SK-N-SH (cell line): ENCODE data around the gene L1TD1.

ENCODE experiments used
- CTCF ChIP-seq: fragments of 200-600 bp; sonication (generic); IDR thresholded peaks from 2 replicates; pipeline ENCODE4 v1.6.1; 2017; ENCODE audit warnings: antibody characterized with exemption, mild to moderate bottlenecking, moderate library complexity
- EP300 ChIP-seq, 2 experiments: IDR thresholded peaks; 2 replicates each; pipeline versions ENCODE4 v1.4.0 to v1.6.1; 2012; ENCODE audit warnings: borderline replicate concordance in 1 of 2, low read depth in 1 of 2, low read length in 1 of 2
- JUND ChIP-seq: IDR thresholded peaks from 2 replicates; pipeline ENCODE4 v1.4.0; 2012
- MAX ChIP-seq: IDR thresholded peaks from 2 replicates; pipeline ENCODE4 v1.4.0; 2012; ENCODE audit warnings: low read depth
- MXI1 ChIP-seq: IDR thresholded peaks from 2 replicates; pipeline ENCODE4 v1.6.1; 2012; ENCODE audit warnings: mild to moderate bottlenecking, low read depth, low read length, improper control_type of control experiment
- REST ChIP-seq: IDR thresholded peaks from 2 replicates; pipeline ENCODE4 v1.6.1; 2012; ENCODE audit warnings: mild to moderate bottlenecking, low read depth, low read length, moderate library complexity
- RFX5 ChIP-seq: IDR thresholded peaks from 2 replicates; pipeline ENCODE4 v1.6.1; 2012; ENCODE audit warnings: mild to moderate bottlenecking, improper control_type of control experiment, low read length
- TF ChIP-seq, protein P1 (sequence below): fragments of 150-350 bp; IDR thresholded peaks from 2 replicates; pipeline ENCODE4 v1.6.1; 2016; ENCODE audit warnings: mild to moderate bottlenecking, low read depth, low read length

DNA sequence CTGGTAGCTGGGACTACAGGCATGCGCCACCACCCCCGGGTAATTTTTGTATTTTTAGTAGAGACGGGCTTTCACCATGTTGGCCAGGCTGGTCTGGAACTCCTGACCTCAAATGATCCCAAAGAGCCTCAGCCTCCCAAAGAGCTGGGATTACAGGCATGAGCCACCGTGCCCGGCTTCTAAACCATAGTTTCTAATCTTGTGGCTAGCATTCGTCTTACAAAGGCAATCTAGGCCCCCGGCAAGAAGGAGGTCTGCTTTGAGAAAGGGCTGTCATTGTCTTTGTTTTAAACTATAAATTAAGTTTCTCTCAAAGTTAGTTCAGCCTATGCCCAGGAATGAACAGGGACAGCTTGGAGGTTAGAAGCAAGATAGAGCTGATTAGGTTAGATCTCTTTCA, 10.3 kb upstream of the L1TD1 start:
- no peak for TF ChIP-seq MXI1
- TF ChIP-seq MAX, result no peak
- TF ChIP-seq, protein P1, sequence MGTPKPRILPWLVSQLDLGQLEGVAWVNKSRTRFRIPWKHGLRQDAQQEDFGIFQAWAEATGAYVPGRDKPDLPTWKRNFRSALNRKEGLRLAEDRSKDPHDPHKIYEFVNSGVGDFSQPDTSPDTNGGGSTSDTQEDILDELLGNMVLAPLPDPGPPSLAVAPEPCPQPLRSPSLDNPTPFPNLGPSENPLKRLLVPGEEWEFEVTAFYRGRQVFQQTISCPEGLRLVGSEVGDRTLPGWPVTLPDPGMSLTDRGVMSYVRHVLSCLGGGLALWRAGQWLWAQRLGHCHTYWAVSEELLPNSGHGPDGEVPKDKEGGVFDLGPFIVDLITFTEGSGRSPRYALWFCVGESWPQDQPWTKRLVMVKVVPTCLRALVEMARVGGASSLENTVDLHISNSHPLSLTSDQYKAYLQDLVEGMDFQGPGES, result no peak
- TF ChIP-seq CTCF, result no peak
- no peak for TF ChIP-seq REST
- no peak for TF ChIP-seq JUND
- no peak for TF ChIP-seq RFX5
- TF ChIP-seq EP300 (IDR thresholded peaks at IDR 0.05; ENCODE audit: borderline replicate concordance in 1 of 2, low read depth in 1 of 2, low read length in 1 of 2), result no peak
